Measurements from ENCODE around the gene PTPRB. TPM values are rescaled to one million over a fixed set of nuclear protein-coding genes. Genes with fewer than 3 reads are reported as not detected.

Gene PTPRB
- total and polyA plus RNA-seq, 8 donors: 2.2 to 5.5 (median 4.4) TPM

GRCh38 chr12:70626180-70626579 is 11.0 kb downstream of the PTPRB start:
- FAIRE-seq: no peak
- Histone ChIP-seq H3K4me1 (no peaks in the 10 kb centered on the region), H3K9me3 (no peaks in the 10 kb centered on the region), H3K27me3 (no peaks in the 10 kb centered on the region), H3K4me3 (no peak overlapping the region), H3K36me3 (no peaks in the 10 kb centered on the region), H3K27ac (no peak overlapping the region)
- intact Hi-C loops (cut with DNase I): no loop called here
- DNase-seq: no peak
- no peak for TF ChIP-seq CTCF (IDR thresholded peaks at IDR 0.05)
- WGBS, 2 donors: 77 to 80% methylated on average over 3 of the region's 3 CpGs
- ATAC-seq: no peak

- intact Hi-C loops (cut with DNase I): no loop called here
- H3K27me3 ChIP-seq: no peaks in the 10 kb centered on the region
- H3K36me3 ChIP-seq: no peaks in the 10 kb centered on the region
- WGBS, 2 donors: 66 to 76% methylated on average over 5 of the region's 5 CpGs
- DNase-seq (no peak), ATAC-seq (no peak), FAIRE-seq (no peak)
- H3K4me1 ChIP-seq: no peaks in the 10 kb centered on the region
- TF ChIP-seq CTCF (IDR thresholded peaks at IDR 0.05): no peak
- H3K9me3 ChIP-seq: no peaks in the 10 kb centered on the region
- no peak overlapping the region for H3K4me3 ChIP-seq
- no peak overlapping the region for H3K27ac ChIP-seq
Observed at GRCh38 chr12:70619471-70620152, 17.6 kb downstream of the PTPRB start.

GRCh38 chr12:70618371-70618770 is 18.9 kb downstream of the PTPRB start:
- DNase-seq (no peak), FAIRE-seq (no peak), ATAC-seq (no peak)
- Histone ChIP-seq H3K4me3 (no peak overlapping the region), H3K4me1 (no peaks in the 10 kb centered on the region), H3K27ac (no peak overlapping the region), H3K27me3 (no peaks in the 10 kb centered on the region), H3K9me3 (no peaks in the 10 kb centered on the region), H3K36me3 (no peaks in the 10 kb centered on the region)
- 72 to 90% methylated on average over 4 of the region's 4 CpGs for WGBS, 2 donors
- TF ChIP-seq CTCF (IDR thresholded peaks at IDR 0.05): no peak
- intact Hi-C loops (cut with DNase I): no loop called here

- no peak for TF ChIP-seq CTCF (IDR thresholded peaks at IDR 0.05)
- H3K4me1 ChIP-seq: no peaks in the 10 kb centered on the region
- no peak for FAIRE-seq
- no peaks in the 10 kb centered on the region for H3K36me3 ChIP-seq
- 69 to 87% methylated on average over 4 of the region's 4 CpGs for WGBS, 2 donors
- no peak for ATAC-seq
- H3K27me3 ChIP-seq: no peaks in the 10 kb centered on the region
- no peak overlapping the region for H3K27ac ChIP-seq
- intact Hi-C loops (cut with DNase I): no loop called here
- H3K9me3 ChIP-seq: no peaks in the 10 kb centered on the region
- no peak for DNase-seq
- H3K4me3 ChIP-seq: no peak overlapping the region
Observed at GRCh38 chr12:70617450-70617849, 19.8 kb downstream of the PTPRB start.

DNA sequence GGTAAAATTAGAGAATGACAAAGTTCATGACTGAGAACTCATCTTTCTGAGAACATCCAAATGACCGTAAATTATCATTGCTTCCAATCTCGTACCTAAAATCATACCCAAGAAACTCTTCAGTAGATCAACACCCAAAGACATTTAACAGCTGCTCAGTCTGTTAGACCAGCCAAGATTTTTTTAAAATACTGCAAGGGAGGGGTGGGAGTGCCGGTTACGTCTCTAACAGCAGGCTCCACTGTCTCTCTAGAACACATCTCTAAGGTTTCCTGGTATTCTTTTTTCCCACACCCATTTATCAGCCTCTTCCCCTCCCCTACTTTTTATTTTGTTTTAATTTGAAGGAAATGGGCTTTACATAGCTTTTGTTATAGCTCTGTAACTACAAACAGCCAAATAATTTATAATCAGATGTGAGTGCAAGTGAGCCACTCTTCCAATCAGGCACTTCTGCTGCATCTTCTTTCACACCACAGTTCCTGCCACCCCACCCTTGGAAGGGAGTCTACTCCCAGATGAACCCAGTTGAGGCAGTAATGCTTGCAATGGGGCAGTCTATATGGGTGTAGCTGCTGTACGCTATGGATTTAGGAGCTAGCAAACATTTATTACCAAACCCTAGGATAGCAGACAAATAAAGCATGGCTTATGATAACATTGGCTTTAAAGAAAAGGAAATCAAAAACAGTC is 21.9 kb downstream of the PTPRB start:
- Histone ChIP-seq H3K27me3 (no peaks in the 10 kb centered on the region), H3K9me3 (no peaks in the 10 kb centered on the region), H3K36me3 (no peaks in the 10 kb centered on the region), H3K4me1 (no peaks in the 10 kb centered on the region), H3K4me3 (no peak overlapping the region), H3K27ac (no peak overlapping the region)
- intact Hi-C loops (cut with DNase I): no loop called here
- FAIRE-seq (no peak), DNase-seq (no peak), ATAC-seq (no peak)
- 47 to 63% methylated on average over 5 of the region's 5 CpGs for WGBS, 2 donors
- no peak for TF ChIP-seq CTCF (IDR thresholded peaks at IDR 0.05)
